Activated CD4-positive, alpha-beta T cell treated with anti-CD3 and anti-CD28 coated beads, Interleukin-2, amount 10 ng/mL, durations not matched to agents 7 days and 5 days (primary cell): Measurements from ENCODE around the gene OR52W1. TPM values are rescaled to one million over a fixed set of nuclear protein-coding genes. Genes with fewer than 3 reads are reported as not detected.

ENCODE experiments used
- CTCF ChIA-PET: fragments of 350-600 bp; sonication (Branson Sonifier 250); formaldehyde crosslinking; loops from one replicate; lab custom pipeline; 2021; ENCODE audit warnings: antibody characterized with exemption; lab: Charles Lee
- POLR2A ChIA-PET: fragments of 350-600 bp; sonication (Branson Sonifier 250); formaldehyde crosslinking; loops from one replicate; lab custom pipeline; 2021; ENCODE audit warnings: antibody characterized with exemption; lab: Charles Lee
- DNase-seq: peaks from one replicate; pipeline ENCODE4 v3.0.0-alpha.2; 2020
- H3K27ac Mint-ChIP-seq: one replicate; pipeline ENCODE4 v1.8.0; 2021; ENCODE audit warnings: mild to moderate bottlenecking, moderate library complexity, mixed read lengths
- H3K27me3 Mint-ChIP-seq: one replicate; pipeline ENCODE4 v1.8.0; 2021; ENCODE audit warnings: mixed read lengths
- H3K36me3 Mint-ChIP-seq: one replicate; pipeline ENCODE4 v1.8.0; 2021; ENCODE audit warnings: low read depth, mixed read lengths
- H3K4me1 Mint-ChIP-seq: one replicate; pipeline ENCODE4 v1.8.0; 2021; ENCODE audit warnings: mixed read lengths
- H3K4me3 Mint-ChIP-seq: one replicate; pipeline ENCODE4 v1.8.0; 2021; ENCODE audit warnings: mild to moderate bottlenecking, moderate library complexity, mixed read lengths
- H3K9me3 Mint-ChIP-seq: one replicate; pipeline ENCODE4 v1.8.0; 2021; ENCODE audit warnings: mixed read lengths
- total RNA-seq, 2 experiments: library from RNA; stranded (reverse); gene quantifications; one replicate each; pipeline ENCODE4 v1.2.3, GENCODE V29; 2021

The OR52W1 gene
- not detected for total RNA-seq

GRCh38 chr11:6199174-6199810 lies at the start of gene OR52W1:
TSS of gene OR52W1 (plus strand) at chr11:6199224. CDS start at chr11:6199224, 0 bp downstream.
- Mint-ChIP-seq H3K36me3 (peaks cover 6% of the 10 kb centered on the region), H3K27ac (no peak within 1 kb of the TSS), H3K4me3 (no peak within 1 kb of the TSS), H3K4me1 (peaks cover 37% of the 10 kb centered on the region), H3K27me3 (no peaks in the 10 kb centered on the region), H3K9me3 (no peaks in the 10 kb centered on the region)
- CTCF ChIA-PET, result no interaction called here
- DNase-seq, result no peak
- POLR2A ChIA-PET, result no interaction called here

GRCh38 chr11:6151117-6151516 lies 47.9 kb upstream of the OR52W1 start:
- Mint-ChIP-seq H3K9me3 (no peaks in the 10 kb centered on the region), H3K36me3 (no peaks in the 10 kb centered on the region), H3K27ac (no peak overlapping the region), H3K27me3 (no peaks in the 10 kb centered on the region), H3K4me1 (no peaks in the 10 kb centered on the region), H3K4me3 (no peak overlapping the region)
- DNase-seq, result no peak
- CTCF ChIA-PET, result interaction anchor here (1.2 kb wide), 1 partner anchor 122 kb away, joined by 3 read pairs; no protein-coding TSS in a partner anchor
- POLR2A ChIA-PET, result no interaction called here

- no peak overlapping the region for H3K27ac Mint-ChIP-seq
- no peak overlapping the region for H3K4me3 Mint-ChIP-seq
- no peaks in the 10 kb centered on the region for H3K36me3 Mint-ChIP-seq
- POLR2A ChIA-PET, result no interaction called here
- CTCF ChIA-PET, result interaction anchor here (0.8 kb wide), 1 partner anchor 19 kb away, joined by 3 read pairs; no protein-coding TSS in a partner anchor
- no peak for DNase-seq
- no peaks in the 10 kb centered on the region for H3K27me3 Mint-ChIP-seq
- no peaks in the 10 kb centered on the region for H3K4me1 Mint-ChIP-seq
- no peaks in the 10 kb centered on the region for H3K9me3 Mint-ChIP-seq
These were observed 46.9 kb upstream of the OR52W1 start for GRCh38 chr11:6152126-6152525.

- POLR2A ChIA-PET, result no interaction called here
These were observed 42.2 kb upstream of the OR52W1 start for GRCh38 chr11:6156628-6157359.

GRCh38 chr11:6170226-6170625 lies 28.8 kb upstream of the OR52W1 start, which contains the start of gene OR52B2:
TSS of gene OR52B2 (minus strand) at chr11:6170326. CDS start at chr11:6170326, 0 bp downstream.
- Mint-ChIP-seq H3K27ac (no peak within 1 kb of the TSS), H3K36me3 (no peaks in the 10 kb centered on the region), H3K27me3 (peaks cover 31% of the 10 kb centered on the region), H3K9me3 (peaks cover 4% of the 10 kb centered on the region), H3K4me1 (no peaks in the 10 kb centered on the region), H3K4me3 (no peak within 1 kb of the TSS)
- POLR2A ChIA-PET, result no interaction called here
- CTCF ChIA-PET, result no interaction called here
- DNase-seq, result no peak

More at GRCh38 chr11:6156628-6157359, 42.2 kb upstream of the OR52W1 start:
- H3K27ac Mint-ChIP-seq, result no peak overlapping the region
- no peak for DNase-seq
- H3K4me3 Mint-ChIP-seq, result no peak overlapping the region
- CTCF ChIA-PET, result no interaction called here
- no peaks in the 10 kb centered on the region for H3K9me3 Mint-ChIP-seq
- H3K36me3 Mint-ChIP-seq, result no peaks in the 10 kb centered on the region
- peaks cover 2% of the 10 kb centered on the region for H3K27me3 Mint-ChIP-seq
- no peaks in the 10 kb centered on the region for H3K4me1 Mint-ChIP-seq

GRCh38 chr11:6175440-6175839 lies 23.6 kb upstream of the OR52W1 start:
- Mint-ChIP-seq H3K4me3 (no peak overlapping the region), H3K27me3 (peaks cover 17% of the 10 kb centered on the region), H3K4me1 (peaks cover 11% of the 10 kb centered on the region), H3K27ac (no peak overlapping the region), H3K36me3 (no peaks in the 10 kb centered on the region), H3K9me3 (peaks cover 7% of the 10 kb centered on the region)
- POLR2A ChIA-PET, result no interaction called here
- CTCF ChIA-PET, result interaction anchor here (1.6 kb wide), 1 partner anchor 45 kb away, joined by 3 read pairs; no protein-coding TSS in a partner anchor
- DNase-seq, result no peak

GRCh38 chr11:6191742-6192141 lies 7.3 kb upstream of the OR52W1 start:
- ChIA-PET CTCF (no interaction called here), POLR2A (no interaction called here)
- Mint-ChIP-seq H3K27me3 (no peaks in the 10 kb centered on the region), H3K4me3 (no peak overlapping the region), H3K27ac (no peak overlapping the region), H3K9me3 (no peaks in the 10 kb centered on the region), H3K36me3 (no peaks in the 10 kb centered on the region), H3K4me1 (peaks cover 5% of the 10 kb centered on the region)
- no peak for DNase-seq

- H3K27ac Mint-ChIP-seq, result no peak overlapping the region
- H3K27me3 Mint-ChIP-seq, result no peaks in the 10 kb centered on the region
- H3K9me3 Mint-ChIP-seq, result no peaks in the 10 kb centered on the region
- DNase-seq, result no peak
- H3K4me1 Mint-ChIP-seq, result peaks cover 8% of the 10 kb centered on the region
- no peak overlapping the region for H3K4me3 Mint-ChIP-seq
- ChIA-PET POLR2A (no interaction called here), CTCF (no interaction called here)
- H3K36me3 Mint-ChIP-seq, result no peaks in the 10 kb centered on the region
These were observed 4.9 kb upstream of the OR52W1 start for GRCh38 chr11:6194065-6194581.

- Mint-ChIP-seq H3K27me3 (no peaks in the 10 kb centered on the region), H3K27ac (no peak overlapping the region), H3K4me1 (peaks cover 15% of the 10 kb centered on the region), H3K36me3 (no peaks in the 10 kb centered on the region), H3K4me3 (no peak overlapping the region), H3K9me3 (no peaks in the 10 kb centered on the region)
- POLR2A ChIA-PET, result no interaction called here
- CTCF ChIA-PET, result no interaction called here
- DNase-seq, result no peak
These were observed 2.6 kb upstream of the OR52W1 start for GRCh38 chr11:6196396-6196795.

- Mint-ChIP-seq H3K27ac (no peak overlapping the region), H3K36me3 (no peaks in the 10 kb centered on the region), H3K4me3 (no peak overlapping the region), H3K4me1 (peaks cover 21% of the 10 kb centered on the region), H3K9me3 (no peaks in the 10 kb centered on the region), H3K27me3 (no peaks in the 10 kb centered on the region)
- ChIA-PET CTCF (interaction anchor here (0.6 to 1.4 kb wide), 3 partner anchors 28 to 1676 kb away, joined by 3 to 5 read pairs (median 3); no protein-coding TSS in a partner anchor), POLR2A (no interaction called here)
- DNase-seq, result no peak
These were observed 1.4 kb upstream of the OR52W1 start for GRCh38 chr11:6197466-6198200.

- DNase-seq, result no peak
- no peaks in the 10 kb centered on the region for H3K27me3 Mint-ChIP-seq
- peaks cover 10% of the 10 kb centered on the region for H3K36me3 Mint-ChIP-seq
- H3K4me1 Mint-ChIP-seq, result peaks cover 39% of the 10 kb centered on the region
- no peaks in the 10 kb centered on the region for H3K9me3 Mint-ChIP-seq
- CTCF ChIA-PET, result interaction anchor here (1.2 kb wide), 1 partner anchor 162 kb away, joined by 4 read pairs; no protein-coding TSS in a partner anchor
- no peak overlapping the region for H3K4me3 Mint-ChIP-seq
- no peak overlapping the region for H3K27ac Mint-ChIP-seq
- POLR2A ChIA-PET, result no interaction called here
These were observed 2.0 kb downstream of the OR52W1 start for GRCh38 chr11:6200975-6201374.

GRCh38 chr11:6201481-6201880 lies 2.5 kb downstream of the OR52W1 start:
- DNase-seq, result no peak
- H3K36me3 Mint-ChIP-seq, result peaks cover 10% of the 10 kb centered on the region
- no peak overlapping the region for H3K27ac Mint-ChIP-seq
- H3K4me1 Mint-ChIP-seq, result peaks cover 37% of the 10 kb centered on the region
- H3K27me3 Mint-ChIP-seq, result no peaks in the 10 kb centered on the region
- no peak overlapping the region for H3K4me3 Mint-ChIP-seq
- POLR2A ChIA-PET, result no interaction called here
- no peaks in the 10 kb centered on the region for H3K9me3 Mint-ChIP-seq
- CTCF ChIA-PET, result interaction anchor here (1.2 kb wide), 1 partner anchor 162 kb away, joined by 4 read pairs; no protein-coding TSS in a partner anchor
